ENCODE data around the gene BCAN.

BCAN gene

GRCh38 chr1:156681196-156681960, 39.5 kb downstream of the BCAN start:
- DNase-seq, result no peak

- no peak for DNase-seq
Observed at GRCh38 chr1:156682166-156682890, 40.4 kb downstream of the BCAN start.

- peak; percentile 39 for DNase-seq
Observed at GRCh38 chr1:156684227-156684782, 42.4 kb downstream of the BCAN start.

- peak; percentile 82 for DNase-seq
Observed at GRCh38 chr1:156689035-156689952, 47.4 kb downstream of the BCAN start.

- DNase-seq, result no peak
Observed at GRCh38 chr1:156689953-156690674, 48.2 kb downstream of the BCAN start.

- no peak for DNase-seq
Observed at GRCh38 chr1:156690675-156691036, 48.7 kb downstream of the BCAN start.

GRCh38 chr1:156691191-156691590, 49.3 kb downstream of the BCAN start:
- no peak for DNase-seq

GRCh38 chr1:156691665-156692440, 49.9 kb downstream of the BCAN start:
- DNase-seq, result no peak

GRCh38 chr1:156692441-156692924, 50.6 kb downstream of the BCAN start:
- no peak for DNase-seq

- DNase-seq, result peak; percentile 36
Observed at GRCh38 chr1:156692925-156693847, 51.3 kb downstream of the BCAN start.

- no peak for DNase-seq
Observed at GRCh38 chr1:156693848-156694689, 52.2 kb downstream of the BCAN start.

GRCh38 chr1:156694690-156694962, 52.7 kb downstream of the BCAN start:
- no peak for DNase-seq

- no peak for DNase-seq
Observed at GRCh38 chr1:156696755-156697154, 54.8 kb downstream of the BCAN start.

- no peak for DNase-seq
Observed at GRCh38 chr1:156697481-156697880, 55.6 kb downstream of the BCAN start.

GRCh38 chr1:156698995-156699394, 57.1 kb downstream of the BCAN start:
- DNase-seq, result no peak

GRCh38 chr1:156700736-156701531, 59.0 kb downstream of the BCAN start:
- no peak for DNase-seq

- DNase-seq, result no peak
Observed at GRCh38 chr1:156703336-156703735, 61.4 kb downstream of the BCAN start.

- DNase-seq, result no peak
Observed at GRCh38 chr1:156703741-156704140, 61.8 kb downstream of the BCAN start.
